Thyroid gland (tissue), 4 donors: ENCODE data around the gene MAPK10.

Source experiments
- POLR2A ChIP-seq, 2 donors: fragments of 450-650 bp; IDR thresholded peaks; one replicate each; pipeline ENCODE4 v1.6.1; 2017; ENCODE audit warnings: antibody characterized with exemption in 2 of 2, mild to moderate bottlenecking in 2 of 2, moderate library complexity in 1 of 2
- TF ChIP-seq, protein P1 (sequence below), 6 experiments: fragments of 200-600 bp in 3 of 6; fragments of 450-650 bp in 3 of 6; sonication (generic) in 3 of 6; IDR thresholded peaks; one replicate each; pipeline ENCODE4 v1.5.1; 2016 to 2019; ENCODE audit warnings: antibody characterized with exemption in 6 of 6, mild to moderate bottlenecking in 2 of 6, inconsistent platforms in 1 of 6, moderate library complexity in 1 of 6

DNA sequence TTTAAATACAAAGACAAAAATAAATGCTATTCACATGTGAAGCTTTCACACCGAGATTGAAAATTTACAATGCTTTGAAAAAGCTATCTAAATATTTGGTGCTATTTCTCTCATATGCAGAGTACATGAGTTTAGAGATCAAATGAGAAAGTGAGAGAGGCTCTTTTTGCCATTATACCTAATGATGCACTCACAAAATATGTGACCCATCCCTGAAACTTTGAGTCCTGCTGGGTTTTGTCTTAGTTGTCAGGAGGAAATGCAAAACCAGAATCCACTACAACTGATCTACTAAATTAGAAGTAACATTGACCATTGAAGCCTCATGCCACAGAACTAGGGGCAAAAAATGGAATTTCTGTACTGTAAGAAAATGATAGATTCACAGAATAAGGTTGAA is 251.7 kb downstream of the MAPK10 start:
- TF ChIP-seq POLR2A (IDR thresholded peaks at IDR 0.05), result no peak
- TF ChIP-seq, protein P1, sequence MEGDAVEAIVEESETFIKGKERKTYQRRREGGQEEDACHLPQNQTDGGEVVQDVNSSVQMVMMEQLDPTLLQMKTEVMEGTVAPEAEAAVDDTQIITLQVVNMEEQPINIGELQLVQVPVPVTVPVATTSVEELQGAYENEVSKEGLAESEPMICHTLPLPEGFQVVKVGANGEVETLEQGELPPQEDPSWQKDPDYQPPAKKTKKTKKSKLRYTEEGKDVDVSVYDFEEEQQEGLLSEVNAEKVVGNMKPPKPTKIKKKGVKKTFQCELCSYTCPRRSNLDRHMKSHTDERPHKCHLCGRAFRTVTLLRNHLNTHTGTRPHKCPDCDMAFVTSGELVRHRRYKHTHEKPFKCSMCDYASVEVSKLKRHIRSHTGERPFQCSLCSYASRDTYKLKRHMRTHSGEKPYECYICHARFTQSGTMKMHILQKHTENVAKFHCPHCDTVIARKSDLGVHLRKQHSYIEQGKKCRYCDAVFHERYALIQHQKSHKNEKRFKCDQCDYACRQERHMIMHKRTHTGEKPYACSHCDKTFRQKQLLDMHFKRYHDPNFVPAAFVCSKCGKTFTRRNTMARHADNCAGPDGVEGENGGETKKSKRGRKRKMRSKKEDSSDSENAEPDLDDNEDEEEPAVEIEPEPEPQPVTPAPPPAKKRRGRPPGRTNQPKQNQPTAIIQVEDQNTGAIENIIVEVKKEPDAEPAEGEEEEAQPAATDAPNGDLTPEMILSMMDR (IDR thresholded peaks at IDR 0.05), result no peak
